Tibial artery (tissue), 4 donors: Measurements from ENCODE around the gene ANKRD17.

Experiments
- DNase-seq, 2 donors: peaks; one replicate each; pipeline ENCODE4 v3.0.0-alpha.2; 2019
- H3K27ac ChIP-seq, 2 donors: fragments of 200-600 bp; sonication (generic) in 1 of 2; 1 replicate in 1 of 2; 2 replicates in 1 of 2; pipeline ENCODE4 v1.5.1; 2018 to 2019; ENCODE audit warnings: mild to moderate bottlenecking in 1 of 2
- H3K27me3 ChIP-seq, 2 donors: fragments of 200-600 bp; sonication (generic) in 1 of 2; one replicate each; pipeline versions ENCODE4 v1.5.1 to v1.6.0; 2016 to 2019
- H3K36me3 ChIP-seq, 3 donors: fragments of 200-600 bp; sonication (generic) in 2 of 3; one replicate each; pipeline ENCODE4 v1.5.1; 2016 to 2019; ENCODE audit warnings: mild to moderate bottlenecking in 2 of 3
- H3K4me1 ChIP-seq, 4 donors: fragments of 200-600 bp; sonication (generic) in 2 of 4; 1 replicate in 3 of 4; 2 replicates in 1 of 4; pipeline ENCODE4 v1.5.1; 2016 to 2019
- H3K4me3 ChIP-seq, 2 donors: fragments of 200-600 bp; sonication (generic) in 1 of 2; 1 replicate in 1 of 2; 2 replicates in 1 of 2; pipeline ENCODE4 v1.5.1; 2018 to 2019; ENCODE audit warnings: mild to moderate bottlenecking in 2 of 2
- H3K9me3 ChIP-seq, 3 donors: fragments of 200-600 bp; sonication (generic) in 1 of 3; one replicate each; pipeline ENCODE4 v1.5.1; 2016 to 2019
- intact Hi-C: fragments of 100-400 bp; cut with DNase I; formaldehyde crosslinking; loops from one replicate; pipeline ENCODE4 v1.15.0; 2023; ENCODE audit warnings: low total_unique reads
- TF ChIP-seq, protein P1 (sequence below), 2 experiments: fragments of 200-600 bp in 1 of 2; fragments of 450-650 bp in 1 of 2; IDR thresholded peaks; one replicate each; pipeline ENCODE4 v1.5.1; 2017 to 2019; ENCODE audit warnings: antibody characterized with exemption in 2 of 2, mild to moderate bottlenecking in 1 of 2, moderate library complexity in 1 of 2

Gene ANKRD17

DNA sequence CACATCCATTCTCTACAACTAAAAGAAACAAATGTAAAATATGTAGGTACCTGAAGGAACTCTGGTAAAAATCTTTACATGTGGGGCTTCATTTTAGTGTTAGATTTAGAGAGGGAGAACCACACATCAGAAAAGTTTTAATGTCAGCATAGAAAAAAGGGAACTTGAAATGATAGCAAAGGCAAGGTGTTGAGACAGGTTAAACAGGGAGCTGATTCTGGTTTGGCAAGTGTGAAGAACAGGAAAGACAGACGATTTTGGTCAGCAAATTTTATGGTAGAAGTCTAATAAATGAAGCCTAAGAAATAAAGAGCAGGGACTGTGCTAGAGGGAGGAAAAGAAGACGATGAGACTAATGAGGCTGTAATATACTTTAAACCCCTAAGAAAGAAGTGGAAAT, 121.5 kb downstream of the ANKRD17 start:
- Histone ChIP-seq H3K9me3 (no peaks in the 10 kb centered on the region), H3K36me3 (peaks cover 25 to 56% (median 45%) of the 10 kb centered on the region in 3 donors), H3K4me3 (no peak overlapping the region), H3K27ac (no peak overlapping the region), H3K27me3 (no peaks in the 10 kb centered on the region), H3K4me1 (no peaks in the 10 kb centered on the region)
- intact Hi-C loops, result no loop called here
- TF ChIP-seq, protein P1, sequence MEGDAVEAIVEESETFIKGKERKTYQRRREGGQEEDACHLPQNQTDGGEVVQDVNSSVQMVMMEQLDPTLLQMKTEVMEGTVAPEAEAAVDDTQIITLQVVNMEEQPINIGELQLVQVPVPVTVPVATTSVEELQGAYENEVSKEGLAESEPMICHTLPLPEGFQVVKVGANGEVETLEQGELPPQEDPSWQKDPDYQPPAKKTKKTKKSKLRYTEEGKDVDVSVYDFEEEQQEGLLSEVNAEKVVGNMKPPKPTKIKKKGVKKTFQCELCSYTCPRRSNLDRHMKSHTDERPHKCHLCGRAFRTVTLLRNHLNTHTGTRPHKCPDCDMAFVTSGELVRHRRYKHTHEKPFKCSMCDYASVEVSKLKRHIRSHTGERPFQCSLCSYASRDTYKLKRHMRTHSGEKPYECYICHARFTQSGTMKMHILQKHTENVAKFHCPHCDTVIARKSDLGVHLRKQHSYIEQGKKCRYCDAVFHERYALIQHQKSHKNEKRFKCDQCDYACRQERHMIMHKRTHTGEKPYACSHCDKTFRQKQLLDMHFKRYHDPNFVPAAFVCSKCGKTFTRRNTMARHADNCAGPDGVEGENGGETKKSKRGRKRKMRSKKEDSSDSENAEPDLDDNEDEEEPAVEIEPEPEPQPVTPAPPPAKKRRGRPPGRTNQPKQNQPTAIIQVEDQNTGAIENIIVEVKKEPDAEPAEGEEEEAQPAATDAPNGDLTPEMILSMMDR (IDR thresholded peaks at IDR 0.05), result no peak
- DNase-seq, result no peak

DNA sequence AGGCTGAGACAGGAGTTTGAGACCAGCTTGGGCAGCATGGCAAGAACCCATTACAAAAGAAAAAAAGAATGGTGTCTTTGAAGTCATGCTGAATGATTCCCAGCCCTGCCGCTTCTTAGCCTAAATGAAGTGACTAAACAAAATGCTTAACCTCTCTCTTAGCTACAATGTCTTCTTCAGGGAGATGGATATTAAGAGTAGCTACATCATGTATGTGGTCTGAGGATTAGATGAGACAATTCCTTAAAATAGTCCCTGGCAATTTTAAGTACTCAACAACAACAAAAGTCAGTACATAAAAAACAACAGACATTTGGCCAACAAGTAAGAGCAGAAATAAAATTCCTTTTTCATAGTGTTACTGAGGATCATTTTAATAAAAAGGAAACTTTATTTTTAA, 124.8 kb downstream of the ANKRD17 start:
- H3K36me3 ChIP-seq, result peaks cover 26 to 49% (median 37%) of the 10 kb centered on the region in 3 donors
- H3K4me1 ChIP-seq, result no peaks in the 10 kb centered on the region
- no peak overlapping the region for H3K4me3 ChIP-seq
- intact Hi-C loops, result no loop called here
- TF ChIP-seq, protein P1 (IDR thresholded peaks at IDR 0.05), result no peak
- no peaks in the 10 kb centered on the region for H3K9me3 ChIP-seq
- no peaks in the 10 kb centered on the region for H3K27me3 ChIP-seq
- no peak for DNase-seq
- H3K27ac ChIP-seq, result no peak overlapping the region

DNA sequence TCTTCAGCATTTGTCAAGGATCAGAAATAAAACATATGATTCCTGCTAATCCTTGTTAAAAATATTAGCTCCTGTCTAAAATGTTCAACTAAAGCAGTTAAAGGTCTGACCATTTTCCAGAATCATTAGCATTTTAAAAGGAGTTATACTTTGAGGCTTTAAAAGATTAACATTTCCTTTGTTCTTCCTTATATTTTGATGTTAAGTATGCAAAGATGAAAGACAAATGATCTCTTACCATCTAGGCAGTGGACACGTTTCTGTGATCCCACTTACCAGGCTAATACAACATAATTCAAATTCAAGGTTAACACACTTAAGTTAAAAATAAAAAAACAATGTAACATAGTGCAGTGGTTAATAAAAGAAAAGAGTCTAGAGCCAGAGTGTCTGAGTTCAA, 127.3 kb downstream of the ANKRD17 start:
- H3K4me3 ChIP-seq, result no peak overlapping the region
- no peaks in the 10 kb centered on the region for H3K27me3 ChIP-seq
- DNase-seq, result no peak
- no peaks in the 10 kb centered on the region for H3K9me3 ChIP-seq
- H3K4me1 ChIP-seq, result no peaks in the 10 kb centered on the region
- H3K36me3 ChIP-seq, result peaks cover 26 to 43% (median 31%) of the 10 kb centered on the region in 3 donors
- intact Hi-C loops, result no loop called here
- H3K27ac ChIP-seq, result no peak overlapping the region
- TF ChIP-seq, protein P1 (IDR thresholded peaks at IDR 0.05), result no peak

DNA sequence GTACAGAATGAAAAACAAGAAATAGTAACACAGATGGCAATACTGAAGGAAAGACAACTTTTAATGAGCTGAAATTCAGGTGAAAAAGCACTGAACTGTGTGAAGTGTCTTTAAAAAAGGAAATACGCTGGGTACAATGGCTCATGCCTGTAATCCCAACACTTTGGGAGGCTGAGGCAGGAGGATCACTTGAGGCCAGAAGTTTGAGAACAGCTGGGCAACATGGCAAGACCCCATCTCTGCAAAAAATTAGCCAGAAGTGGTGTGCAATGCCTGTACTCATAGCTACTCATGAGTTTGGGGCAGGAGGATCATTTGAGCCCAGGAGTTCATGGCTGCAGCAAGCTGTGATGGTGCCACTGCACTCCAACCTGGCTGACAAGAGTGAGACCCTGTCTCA, 129.3 kb downstream of the ANKRD17 start:
- no peak overlapping the region for H3K27ac ChIP-seq
- H3K4me1 ChIP-seq, result no peaks in the 10 kb centered on the region
- H3K36me3 ChIP-seq, result peaks cover 25 to 51% (median 25%) of the 10 kb centered on the region in 3 donors
- TF ChIP-seq, protein P1 (IDR thresholded peaks at IDR 0.05), result no peak
- no peak overlapping the region for H3K4me3 ChIP-seq
- no peaks in the 10 kb centered on the region for H3K27me3 ChIP-seq
- intact Hi-C loops, result loop anchor here (5.0 kb wide), 1 partner anchor 128 kb away; the partner anchor contains the start of gene ANKRD17
- H3K9me3 ChIP-seq, result no peaks in the 10 kb centered on the region
- DNase-seq, result no peak

DNA sequence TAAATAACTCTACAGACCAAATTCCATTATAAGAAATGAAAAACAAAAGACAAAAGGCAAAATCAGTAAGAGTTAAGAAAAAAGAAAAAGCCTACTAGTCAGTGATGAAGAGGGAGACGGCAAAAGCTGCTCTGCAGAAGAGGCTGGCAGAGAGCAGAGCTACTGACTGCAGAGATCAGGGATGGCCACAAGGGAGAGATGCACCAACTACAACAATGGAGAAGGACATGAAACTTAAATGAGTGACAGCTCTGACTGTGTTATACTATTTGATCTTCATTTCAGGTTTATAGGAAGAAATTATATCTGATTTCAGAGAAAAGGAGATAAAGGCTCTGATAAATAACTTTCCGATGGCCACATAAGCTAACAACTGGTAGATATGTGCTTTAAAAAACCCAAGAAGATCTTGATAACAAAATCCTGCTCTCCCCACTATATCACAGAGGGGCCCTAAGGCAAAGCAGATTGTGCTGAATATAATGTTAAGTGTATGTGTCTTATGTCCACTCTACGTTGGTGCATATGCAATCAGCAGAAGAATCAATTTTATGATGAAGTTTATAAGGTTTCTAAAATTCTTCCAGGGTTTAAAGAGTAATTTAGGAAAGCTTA, 130.7 kb downstream of the ANKRD17 start:
- Histone ChIP-seq H3K4me1 (no peaks in the 10 kb centered on the region), H3K27me3 (no peaks in the 10 kb centered on the region), H3K9me3 (no peaks in the 10 kb centered on the region), H3K27ac (no peak overlapping the region), H3K36me3 (peaks cover 17 to 53% (median 24%) of the 10 kb centered on the region in 3 donors), H3K4me3 (no peak overlapping the region)
- DNase-seq, result no peak
- intact Hi-C loops, result loop anchor here (5.0 kb wide), 1 partner anchor 129 kb away; the partner anchor contains the start of gene ANKRD17
- TF ChIP-seq, protein P1 (IDR thresholded peaks at IDR 0.05), result peak in 1 of 2 experiments; percentile 23
